Psoas muscle (tissue), 8 donors: ENCODE results near the gene ADIPOR2. TPM values are rescaled to one million over a fixed set of nuclear protein-coding genes. Genes with fewer than 3 reads are reported as not detected.
A peak's percentile ranks its signal among the peaks of the same experiment; 100 is the strongest.

Source experiments
- ATAC-seq, 4 donors: fragments of 200-7000 bp; cut with Tn5 transposase; one replicate each; pipeline ENCODE4 v1.9.1; 2020; ENCODE audit warnings: moderate library complexity in 3 of 4, mild to moderate bottlenecking in 2 of 4
- DNase-seq, 2 donors: peaks; one replicate each; pipeline ENCODE4 v3.0.0-alpha.2; 2020
- H3K27ac ChIP-seq: fragments of 200-600 bp; one replicate; pipeline ENCODE4 v1.8.0; 2022
- H3K27me3 ChIP-seq, 3 donors: fragments of 200-600 bp in 1 of 3; one replicate each; pipeline versions ENCODE4 v1.6.1 to v1.8.0; 2013 to 2022; ENCODE audit warnings: low read length in 2 of 3, mild to moderate bottlenecking in 2 of 3, moderate library complexity in 1 of 3; ENCODE audit not compliant: insufficient read depth in 3 of 3
- H3K36me3 ChIP-seq, 2 donors: fragments of 200-600 bp in 1 of 2; one replicate each; pipeline versions ENCODE4 v1.6.1 to v1.8.0; 2013 to 2022; ENCODE audit warnings: low read depth in 1 of 2, mild to moderate bottlenecking in 1 of 2, moderate library complexity in 1 of 2; ENCODE audit not compliant: insufficient read depth in 1 of 2
- H3K4me1 ChIP-seq: fragments of 200-600 bp; one replicate; pipeline ENCODE4 v1.8.0; 2022
- H3K4me3 ChIP-seq: fragments of 200-600 bp; one replicate; pipeline ENCODE4 v1.8.0; 2022; ENCODE audit warnings: mild to moderate bottlenecking
- H3K9me3 ChIP-seq: fragments of 200-600 bp; one replicate; pipeline ENCODE4 v1.8.0; 2022
- CTCF ChIP-seq: fragments of 200-600 bp; IDR thresholded peaks from one replicate; pipeline ENCODE4 v1.8.0; 2022; ENCODE audit warnings: antibody characterized with exemption
- WGBS, 3 donors: extraction: QIAGEN DNeasy Blood & Tissue Kit; methylation state at CpG; one replicate each; pipeline versions ENCODE4 v1.1.6 to v1.1.7; 2013; 5-methylcytosine and 5-hydroxymethylcytosine counted together
- intact Hi-C, 2 donors: fragments of 100-400 bp; cut with DNase I; formaldehyde crosslinking; loops; one replicate each; pipeline versions ENCODE4 v1.11.0 to v1.14.2; 2022
- polyA plus RNA-seq, 3 donors: library from polyadenylated mRNA; stranded (reverse); fragments of 200-250 nt; gene quantifications; one replicate each; pipeline ENCODE4 v1.2.3, GENCODE V29; 2013
- total RNA-seq, 4 donors: library from RNA; stranded (reverse); fragmentation: NEBNext Ultra II Directional in 2 of 4; extraction: Animal tissue kit (Norgen Biotek cat#: 25700) in 2 of 4; gene quantifications; one replicate each; pipeline versions ENCODE4 v1.2.1 to v1.2.4, GENCODE V29; 2021 to 2023
- donor health status: healthy with polysubstance abuse.
- donor health status: DM: no; HTN: no; CAD: no; lungs with moderate emphysema.
- donor health status: Bipolar disorder and iron deficiency.
- donor health status: healthy.
- donor health status: DM: yes; HTN: yes; CAD: no.
- donor health status: DM: no; HTN: no; CAD: no.
- donor health status: DM: no; HTN: no; CAD: no.
- donor health status: DM: yes; HTN: yes; CAD: no.

ADIPOR2 gene
- total and polyA plus RNA-seq, 7 donors = 28.6 to 52.1 (median 44.2) TPM

GRCh38 chr12:1773937-1774655, 83.2 kb downstream of the ADIPOR2 start:
- ATAC-seq (peak; percentile 94 to 96 (median 95)), DNase-seq (peak in 1 of 2 donors; percentile 67)
- Histone ChIP-seq H3K4me1 (peaks cover 41% of the 10 kb centered on the region), H3K27ac (peak overlapping the region; percentile 81), H3K4me3 (peak overlapping the region; percentile 45), H3K27me3 (no peaks in the 10 kb centered on the region), H3K9me3 (no peaks in the 10 kb centered on the region), H3K36me3 (peaks cover 0 to 12% of the 10 kb centered on the region in 2 donors)
- intact Hi-C loops = loop anchor here in 1 of 2 donors (2.0 kb wide), 1 partner anchor 83 kb away; the partner anchor contains the start of gene ADIPOR2
- WGBS, 3 donors = 21 to 40% (median 29%) methylated on average over 4 of the region's 4 CpGs
- TF ChIP-seq CTCF = no peak

GRCh38 chr12:1776170-1776921, 85.5 kb downstream of the ADIPOR2 start:
- DNase-seq (no peak), ATAC-seq (peak; percentile 61 to 73 (median 66))
- Histone ChIP-seq H3K36me3 (peaks cover 3 to 21% of the 10 kb centered on the region in 2 donors), H3K27me3 (no peaks in the 10 kb centered on the region), H3K4me1 (peaks cover 46% of the 10 kb centered on the region), H3K4me3 (no peak overlapping the region), H3K27ac (peak overlapping the region; percentile 32), H3K9me3 (no peaks in the 10 kb centered on the region)
- TF ChIP-seq CTCF = no peak
- intact Hi-C loops = no loop called here
- 39 to 58% (median 52%) methylated on average over 4 of the region's 4 CpGs for WGBS, 3 donors

DNA sequence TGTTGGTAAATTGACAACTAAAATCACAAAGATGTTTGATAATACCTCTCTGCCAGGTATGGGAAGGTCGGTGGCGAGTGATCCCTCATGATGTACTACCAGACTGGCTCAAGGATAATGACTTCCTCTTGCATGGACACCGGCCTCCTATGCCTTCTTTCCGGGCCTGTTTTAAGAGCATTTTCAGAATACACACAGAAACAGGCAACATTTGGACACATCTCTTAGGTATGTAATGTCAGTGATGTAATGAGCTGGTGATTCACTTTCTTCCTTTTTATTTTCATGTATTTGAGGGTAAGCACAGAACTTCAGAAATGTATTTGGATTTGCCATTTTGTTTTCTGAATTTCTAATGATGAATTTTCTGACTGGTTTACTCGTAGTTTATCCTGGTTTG, 86.9 kb downstream of the ADIPOR2 start:
- WGBS, 3 donors = 94 to 96% (median 95%) methylated on average over 5 of the region's 5 CpGs
- no peaks in the 10 kb centered on the region for H3K9me3 ChIP-seq
- peaks cover 3 to 21% of the 10 kb centered on the region in 2 donors for H3K36me3 ChIP-seq
- no peak for TF ChIP-seq CTCF
- no peak overlapping the region for H3K4me3 ChIP-seq
- no peaks in the 10 kb centered on the region for H3K27me3 ChIP-seq
- no peak for DNase-seq
- ATAC-seq = no peak
- intact Hi-C loops = no loop called here
- H3K27ac ChIP-seq = peak overlapping the region; percentile 32
- peaks cover 55% of the 10 kb centered on the region for H3K4me1 ChIP-seq

DNA sequence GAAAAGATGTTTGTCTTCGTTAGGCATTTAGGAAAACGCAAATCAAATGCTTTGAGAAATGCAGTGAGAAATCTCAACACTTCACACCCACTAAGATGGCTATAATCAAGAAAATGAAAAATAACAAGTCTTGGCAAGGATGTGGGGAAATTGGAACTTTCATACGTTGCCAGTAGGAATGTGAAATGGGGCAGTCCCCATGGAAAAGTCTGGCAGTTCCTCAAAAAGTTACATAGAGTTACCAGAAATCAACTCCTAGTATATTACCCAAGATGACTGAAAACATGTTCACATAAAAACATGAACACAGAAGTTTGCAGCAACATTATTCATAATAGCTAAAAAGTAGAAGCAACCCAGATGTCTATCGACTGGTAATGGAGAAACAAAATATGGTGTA, 88.0 kb downstream of the ADIPOR2 start:
- H3K27me3 ChIP-seq = no peaks in the 10 kb centered on the region
- H3K4me1 ChIP-seq = peaks cover 48% of the 10 kb centered on the region
- no peak for TF ChIP-seq CTCF
- H3K9me3 ChIP-seq = no peaks in the 10 kb centered on the region
- intact Hi-C loops = no loop called here
- DNase-seq (no peak), ATAC-seq (no peak)
- no peak overlapping the region for H3K4me3 ChIP-seq
- H3K27ac ChIP-seq = no peak overlapping the region
- 73 to 80% (median 75%) methylated on average over 4 of the region's 4 CpGs for WGBS, 3 donors
- peaks cover 3 to 18% of the 10 kb centered on the region in 2 donors for H3K36me3 ChIP-seq
